SKM-1 (cell line): ENCODE results near the gene HOXC11.

Source experiments
- DNase-seq: peaks from one replicate; lab custom pipeline; 2025; ENCODE audit not compliant: unreplicated experiment; lab: John Stamatoyannopoulos, UW

Gene HOXC11

GRCh38 chr12:54007538-54008259 lies 34.8 kb downstream of the HOXC11 start:
- no peak for DNase-seq

GRCh38 chr12:54008260-54008552 lies 35.3 kb downstream of the HOXC11 start:
- no peak for DNase-seq

- DNase-seq, result no peak
Observed at GRCh38 chr12:54009171-54010052, 36.5 kb downstream of the HOXC11 start.

GRCh38 chr12:54010053-54010971 lies 37.4 kb downstream of the HOXC11 start:
- no peak for DNase-seq

- no peak for DNase-seq
Observed at GRCh38 chr12:54010972-54011664, 38.2 kb downstream of the HOXC11 start.

GRCh38 chr12:54011665-54012532 lies 39.0 kb downstream of the HOXC11 start:
- DNase-seq, result no peak

GRCh38 chr12:54012631-54013409 lies 39.9 kb downstream of the HOXC11 start:
- DNase-seq, result no peak

- DNase-seq, result no peak
Observed at GRCh38 chr12:54014377-54015017, 41.6 kb downstream of the HOXC11 start.

GRCh38 chr12:54015018-54015931 lies 42.3 kb downstream of the HOXC11 start:
- DNase-seq, result no peak

GRCh38 chr12:54016051-54016450 lies 43.1 kb downstream of the HOXC11 start:
- no peak for DNase-seq

- no peak for DNase-seq
Observed at GRCh38 chr12:54016478-54016964, 43.6 kb downstream of the HOXC11 start.

GRCh38 chr12:54017027-54017788 lies 44.3 kb downstream of the HOXC11 start:
- no peak for DNase-seq

- DNase-seq, result no peak
Observed at GRCh38 chr12:54017878-54018467, 45.0 kb downstream of the HOXC11 start.

- DNase-seq, result no peak
Observed at GRCh38 chr12:54018468-54018984, 45.6 kb downstream of the HOXC11 start.

GRCh38 chr12:54019091-54019811 lies 46.3 kb downstream of the HOXC11 start:
- no peak for DNase-seq
